ENCODE measurements around the gene FAM181B.

DNA sequence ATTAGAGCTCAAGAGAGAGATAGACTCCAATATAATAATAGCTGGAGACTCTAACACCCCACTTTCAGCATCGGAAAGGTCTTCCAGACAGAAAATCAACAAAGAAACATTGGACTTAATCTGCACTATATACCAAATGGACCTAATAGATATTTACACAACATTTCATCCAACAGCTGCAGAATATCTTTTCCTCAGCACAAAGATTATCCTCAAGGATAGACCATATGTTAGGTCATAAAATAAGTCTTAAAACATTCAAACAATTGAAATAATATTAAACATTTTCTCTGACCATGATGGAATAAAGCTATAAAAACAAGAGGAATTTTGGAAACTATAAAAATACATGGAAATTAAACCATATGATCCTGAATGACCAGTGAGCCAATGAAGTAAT lies 45.1 kb upstream of the FAM181B start:
- TF ChIP-seq, protein P1, sequence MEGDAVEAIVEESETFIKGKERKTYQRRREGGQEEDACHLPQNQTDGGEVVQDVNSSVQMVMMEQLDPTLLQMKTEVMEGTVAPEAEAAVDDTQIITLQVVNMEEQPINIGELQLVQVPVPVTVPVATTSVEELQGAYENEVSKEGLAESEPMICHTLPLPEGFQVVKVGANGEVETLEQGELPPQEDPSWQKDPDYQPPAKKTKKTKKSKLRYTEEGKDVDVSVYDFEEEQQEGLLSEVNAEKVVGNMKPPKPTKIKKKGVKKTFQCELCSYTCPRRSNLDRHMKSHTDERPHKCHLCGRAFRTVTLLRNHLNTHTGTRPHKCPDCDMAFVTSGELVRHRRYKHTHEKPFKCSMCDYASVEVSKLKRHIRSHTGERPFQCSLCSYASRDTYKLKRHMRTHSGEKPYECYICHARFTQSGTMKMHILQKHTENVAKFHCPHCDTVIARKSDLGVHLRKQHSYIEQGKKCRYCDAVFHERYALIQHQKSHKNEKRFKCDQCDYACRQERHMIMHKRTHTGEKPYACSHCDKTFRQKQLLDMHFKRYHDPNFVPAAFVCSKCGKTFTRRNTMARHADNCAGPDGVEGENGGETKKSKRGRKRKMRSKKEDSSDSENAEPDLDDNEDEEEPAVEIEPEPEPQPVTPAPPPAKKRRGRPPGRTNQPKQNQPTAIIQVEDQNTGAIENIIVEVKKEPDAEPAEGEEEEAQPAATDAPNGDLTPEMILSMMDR (conservative IDR thresholded peaks at IDR 0.05 in 1 of 2, IDR thresholded peaks at IDR 0.05 in 1 of 2; ENCODE audit: low read depth in 1 of 2, low read length in 2 of 2): no peak
- no peak for TF ChIP-seq EZH2 (IDR thresholded peaks at IDR 0.05; ENCODE audit: low read length, missing control alignments)

All from fibroblast of lung (primary cell).